Measurements from ENCODE around the gene KRT74.

DNA sequence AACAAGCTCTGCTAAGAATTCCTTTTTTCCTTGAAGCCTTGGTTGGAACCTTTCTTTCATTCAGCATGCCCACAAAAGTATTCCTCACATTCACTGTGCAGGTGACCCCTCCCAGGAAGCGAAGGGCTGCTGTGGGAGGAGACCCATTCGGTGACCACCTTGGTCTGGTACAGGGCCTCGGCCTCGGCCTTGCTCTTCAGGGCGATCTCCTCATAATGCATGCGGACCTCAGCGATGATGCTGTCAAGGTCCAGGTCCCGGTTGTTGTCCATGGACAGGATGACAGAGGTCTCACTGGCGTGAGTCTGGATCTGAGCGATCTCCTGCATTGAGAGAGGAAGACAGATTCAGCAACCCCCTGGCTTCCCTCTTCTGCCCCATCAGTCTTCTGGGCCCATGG lies 3.1 kb downstream of the KRT74 start:
- TF ChIP-seq, protein P1, sequence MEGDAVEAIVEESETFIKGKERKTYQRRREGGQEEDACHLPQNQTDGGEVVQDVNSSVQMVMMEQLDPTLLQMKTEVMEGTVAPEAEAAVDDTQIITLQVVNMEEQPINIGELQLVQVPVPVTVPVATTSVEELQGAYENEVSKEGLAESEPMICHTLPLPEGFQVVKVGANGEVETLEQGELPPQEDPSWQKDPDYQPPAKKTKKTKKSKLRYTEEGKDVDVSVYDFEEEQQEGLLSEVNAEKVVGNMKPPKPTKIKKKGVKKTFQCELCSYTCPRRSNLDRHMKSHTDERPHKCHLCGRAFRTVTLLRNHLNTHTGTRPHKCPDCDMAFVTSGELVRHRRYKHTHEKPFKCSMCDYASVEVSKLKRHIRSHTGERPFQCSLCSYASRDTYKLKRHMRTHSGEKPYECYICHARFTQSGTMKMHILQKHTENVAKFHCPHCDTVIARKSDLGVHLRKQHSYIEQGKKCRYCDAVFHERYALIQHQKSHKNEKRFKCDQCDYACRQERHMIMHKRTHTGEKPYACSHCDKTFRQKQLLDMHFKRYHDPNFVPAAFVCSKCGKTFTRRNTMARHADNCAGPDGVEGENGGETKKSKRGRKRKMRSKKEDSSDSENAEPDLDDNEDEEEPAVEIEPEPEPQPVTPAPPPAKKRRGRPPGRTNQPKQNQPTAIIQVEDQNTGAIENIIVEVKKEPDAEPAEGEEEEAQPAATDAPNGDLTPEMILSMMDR (IDR thresholded peaks at IDR 0.05): no peak
- TF ChIP-seq POLR2A (IDR thresholded peaks at IDR 0.05): no peak

All from Peyer's patch (tissue), 4 donors.